SK-N-MC (cell line): ENCODE data around the gene TRPM2.

Source experiments
- DNase-seq: peaks from one replicate; pipeline ENCODE4 v3.0.0-alpha.2; 2011; ENCODE audit warnings: low read depth, low spot score
- H3K27ac ChIP-seq: fragments of 200-600 bp; sonication (generic); 2 replicates; pipeline ENCODE4 v1.5.1; 2016; ENCODE audit warnings: mixed run types
- H3K36me3 ChIP-seq: fragments of 200-600 bp; sonication (generic); 2 replicates; pipeline ENCODE4 v1.6.1; 2017; ENCODE audit warnings: antibody characterized with exemption, low read length, mixed read lengths; ENCODE audit not compliant: insufficient read depth
- H3K4me3 ChIP-seq: fragments of 200-600 bp; sonication (generic); 2 replicates; pipeline ENCODE4 v1.5.1; 2016
- H3K9ac ChIP-seq: fragments of 200-600 bp; sonication (generic); 2 replicates; pipeline ENCODE4 v1.8.0; 2017; ENCODE audit warnings: mixed run types, mixed read lengths; ENCODE audit not compliant: insufficient read length
- H3K9me3 ChIP-seq: fragments of 200-600 bp; sonication (generic); 2 replicates; pipeline ENCODE4 v1.6.1; 2017; ENCODE audit warnings: low read depth, mild to moderate bottlenecking, antibody characterized with exemption, low read length, moderate library complexity, mixed read lengths
- EZH2 ChIP-seq: fragments of 200-600 bp; sonication (generic); IDR thresholded peaks from one replicate; pipeline ENCODE4 v1.6.1; 2017; ENCODE audit warnings: antibody characterized with exemption
- FOXP2 ChIP-seq: optimal IDR thresholded peaks from 2 replicates; pipeline ENCODE3; 2011; ENCODE audit warnings: mild to moderate bottlenecking, moderate library complexity; ENCODE audit not compliant: insufficient read depth; ENCODE audit errors: extremely low read length, control extremely low read depth
- POLR2AphosphoS5 ChIP-seq: IDR thresholded peaks from 2 replicates; pipeline ENCODE4 v1.6.1; 2012; ENCODE audit warnings: mild to moderate bottlenecking, low read depth, low read length, borderline replicate concordance

The TRPM2 gene

GRCh38 chr21:44425895-44426662, 72.7 kb downstream of the TRPM2 start:
- Histone ChIP-seq H3K9me3 (no peaks in the 10 kb centered on the region), H3K9ac (no peak overlapping the region), H3K36me3 (no peaks in the 10 kb centered on the region), H3K27ac (no peak overlapping the region), H3K4me3 (no peak overlapping the region)
- TF ChIP-seq EZH2: no peak
- no peak for TF ChIP-seq POLR2AphosphoS5
- TF ChIP-seq FOXP2: no peak
- no peak for DNase-seq

GRCh38 chr21:44426663-44427191, 73.3 kb downstream of the TRPM2 start:
- Histone ChIP-seq H3K4me3 (no peak overlapping the region), H3K36me3 (no peaks in the 10 kb centered on the region), H3K9me3 (no peaks in the 10 kb centered on the region), H3K9ac (no peak overlapping the region), H3K27ac (no peak overlapping the region)
- no peak for TF ChIP-seq FOXP2
- TF ChIP-seq EZH2: no peak
- TF ChIP-seq POLR2AphosphoS5: no peak
- DNase-seq: no peak

- H3K36me3 ChIP-seq: no peaks in the 10 kb centered on the region
- no peaks in the 10 kb centered on the region for H3K9me3 ChIP-seq
- peak overlapping the region; percentile 70; the same call in 1 of the 2 replicates for H3K27ac ChIP-seq
- DNase-seq: no peak
- H3K4me3 ChIP-seq: no peak overlapping the region
- no peak for TF ChIP-seq EZH2
- TF ChIP-seq FOXP2: no peak
- no peak overlapping the region for H3K9ac ChIP-seq
Observed at GRCh38 chr21:44427241-44428120, 74.1 kb downstream of the TRPM2 start.

GRCh38 chr21:44428281-44428960, 75.0 kb downstream of the TRPM2 start:
- no peaks in the 10 kb centered on the region for H3K9me3 ChIP-seq
- H3K36me3 ChIP-seq: no peaks in the 10 kb centered on the region
- DNase-seq: peak; percentile 20
- no peak overlapping the region for H3K9ac ChIP-seq
- TF ChIP-seq FOXP2 (no peak), POLR2AphosphoS5 (no peak), EZH2 (no peak)
- peak overlapping the region; percentile 70; the same call in 1 of the 2 replicates for H3K27ac ChIP-seq
- no peak overlapping the region for H3K4me3 ChIP-seq

GRCh38 chr21:44429894-44430293, 76.5 kb downstream of the TRPM2 start:
- Histone ChIP-seq H3K27ac (no peak overlapping the region), H3K4me3 (no peak overlapping the region), H3K9ac (no peak overlapping the region), H3K9me3 (no peaks in the 10 kb centered on the region), H3K36me3 (no peaks in the 10 kb centered on the region)
- DNase-seq: no peak
- TF ChIP-seq FOXP2: no peak
- TF ChIP-seq POLR2AphosphoS5: no peak
- no peak for TF ChIP-seq EZH2

- DNase-seq: no peak
- no peaks in the 10 kb centered on the region for H3K9me3 ChIP-seq
- H3K36me3 ChIP-seq: no peaks in the 10 kb centered on the region
- H3K9ac ChIP-seq: no peak overlapping the region
- TF ChIP-seq EZH2 (no peak), POLR2AphosphoS5 (no peak), FOXP2 (no peak)
- H3K27ac ChIP-seq: no peak overlapping the region
- no peak overlapping the region for H3K4me3 ChIP-seq
Observed at GRCh38 chr21:44431300-44431699, 77.9 kb downstream of the TRPM2 start.

- Histone ChIP-seq H3K9me3 (no peaks in the 10 kb centered on the region), H3K27ac (no peak overlapping the region), H3K4me3 (no peak overlapping the region), H3K36me3 (no peaks in the 10 kb centered on the region), H3K9ac (no peak overlapping the region)
- no peak for TF ChIP-seq POLR2AphosphoS5
- no peak for TF ChIP-seq EZH2
- TF ChIP-seq FOXP2: no peak
- DNase-seq: no peak
Observed at GRCh38 chr21:44432841-44433790, 79.7 kb downstream of the TRPM2 start.
